K562 (cell line): ENCODE measurements around the gene RARG. TPM values are rescaled to one million over a fixed set of nuclear protein-coding genes. Genes with fewer than 3 reads are reported as not detected.
A peak's percentile ranks its signal among the peaks of the same experiment; 100 is the strongest.

Experiments
- CCAR2 ChIP-seq: fragments of 200-400 bp; formaldehyde crosslinking; IDR thresholded peaks from 2 replicates; pipeline ENCODE4 v1.6.1; 2017; ENCODE audit warnings: mild to moderate bottlenecking, low read depth, low read length
- FOXJ3 ChIP-seq: sonication (generic); formaldehyde crosslinking; IDR thresholded peaks from 2 replicates; pipeline ENCODE4 v1.4.0; 2020; ENCODE audit warnings: mild to moderate bottlenecking, missing genetic modification reagents
- NR2C1 ChIP-seq, 2 experiments: fragments of 450-650 bp; IDR thresholded peaks; 2 replicates each; pipeline ENCODE4 v1.6.1; 2017; ENCODE audit warnings: mild to moderate bottlenecking in 2 of 2, antibody characterized with exemption in 1 of 2, inconsistent platforms in 1 of 2, missing compliant biosample characterization in 1 of 2, missing genetic modification characterization in 1 of 2
- NR2F6 ChIP-seq: fragments of 450-650 bp; formaldehyde crosslinking; IDR thresholded peaks from 2 replicates; pipeline ENCODE4 v1.4.0; 2020; ENCODE audit warnings: mild to moderate bottlenecking
- PHF21A ChIP-seq: fragments of 450-650 bp; IDR thresholded peaks from 2 replicates; pipeline ENCODE4 v1.6.1; 2017; ENCODE audit warnings: low read depth, borderline replicate concordance
- POLR2B ChIP-seq: fragments of 450-650 bp; IDR thresholded peaks from 2 replicates; pipeline ENCODE4 v1.6.1; 2018; ENCODE audit warnings: low read depth; ENCODE audit not compliant: partially characterized antibody
- POLR3A ChIP-seq: IDR thresholded peaks from 2 replicates; pipeline ENCODE4 v1.6.1; 2011; ENCODE audit warnings: borderline replicate concordance, mild to moderate bottlenecking, moderate library complexity; ENCODE audit not compliant: insufficient read length, insufficient read depth; ENCODE audit errors: extremely low read depth
- RBM14 ChIP-seq: fragments of 200-400 bp; formaldehyde crosslinking; IDR thresholded peaks from 2 replicates; pipeline ENCODE4 v1.6.1; 2018; ENCODE audit warnings: low read depth, mild to moderate bottlenecking, low read length, moderate library complexity, borderline replicate concordance; ENCODE audit not compliant: insufficient read depth
- SIRT6 ChIP-seq: IDR thresholded peaks from one replicate; pipeline ENCODE4 v1.6.1; 2012; ENCODE audit warnings: low read depth, mild to moderate bottlenecking, control low read depth, inconsistent platforms, low read length, moderate library complexity
- SMC3 ChIP-seq: conservative IDR thresholded peaks from 2 replicates; pipeline ENCODE4 v1.6.1; 2011; ENCODE audit warnings: low read depth, low read length, improper control_type of control experiment; ENCODE audit not compliant: insufficient read depth
- TBL1XR1 ChIP-seq, 2 experiments: IDR thresholded peaks; 2 replicates each; pipeline ENCODE4 v1.6.1; 2012; ENCODE audit warnings: improper control_type of control experiment in 2 of 2, low read length in 2 of 2, mild to moderate bottlenecking in 1 of 2
- TCF7L2 ChIP-seq: fragments of 150-350 bp; IDR thresholded peaks from 2 replicates; pipeline ENCODE4 v1.6.1; 2016; ENCODE audit warnings: low read depth, mild to moderate bottlenecking, low read length, moderate library complexity
- ZNF146 ChIP-seq: IDR thresholded peaks from one replicate; pipeline ENCODE4 v1.6.1; 2018; ENCODE audit warnings: missing compliant biosample characterization; ENCODE audit not compliant: unreplicated experiment
- ZNF583 ChIP-seq: fragments of 250-450 bp; sonication (Bioruptor Pico); IDR thresholded peaks from 2 replicates; pipeline ENCODE4 v1.4.0; 2020
- ZNF699 ChIP-seq: fragments of 250-450 bp; sonication (Bioruptor Pico); IDR thresholded peaks from 2 replicates; pipeline ENCODE4 v1.8.0; 2021; ENCODE audit warnings: mild to moderate bottlenecking, moderate library complexity; ENCODE audit not compliant: insufficient replicate concordance
- polyA plus RNA-seq, 8 experiments: library from polyadenylated mRNA; depleted of rRNA in 4 of 8; stranded (reverse) in 5 of 8; unstranded in 3 of 8; fragments of >200 nt; fragmentation: Nextera tagmentation in 2 of 8; fragmentation: Illumina TruSeq in 1 of 8; extraction: Ambion mirVana in 2 of 8; extraction: Trizol in 1 of 8; gene quantifications; 2 replicates each; pipeline versions ENCODE4 v1.2.1 to v1.2.3, GENCODE V29; 2011 to 2014; ENCODE audit warnings: inconsistent platforms in 1 of 8, missing spikeins in 1 of 8
- total RNA-seq, 7 experiments: library from RNA; depleted of rRNA in 6 of 7; stranded (reverse); fragments of >200 nt in 6 of 7; fragmentation: Illumina TruSeq in 2 of 7; extraction: Trizol in 2 of 7; gene quantifications; 2 replicates each; pipeline versions ENCODE4 v1.2.1 to v1.2.3, GENCODE V29; 2011 to 2021; ENCODE audit warnings: low replicate concordance in 1 of 7
- TF ChIP-seq, protein P1 (sequence below), 3 experiments: fragments of 200-800 bp in 1 of 3; fragments of 250-450 bp in 1 of 3; fragments of 450-650 bp in 1 of 3; sonication (Bioruptor Pico) in 1 of 3; sonication (Bioruptor generic) in 1 of 3; formaldehyde crosslinking in 1 of 3; IDR thresholded peaks; 2 replicates each; pipeline versions ENCODE4 v1.6.1 to v1.8.0; 2016 to 2022; ENCODE audit warnings: mild to moderate bottlenecking in 2 of 3, missing genetic modification characterization in 2 of 3, missing compliant biosample characterization in 1 of 3, moderate library complexity in 1 of 3
- TF ChIP-seq, protein P2 (sequence below): sonication (generic); formaldehyde crosslinking; IDR thresholded peaks from 2 replicates; pipeline ENCODE4 v1.8.0; 2022; ENCODE audit warnings: mild to moderate bottlenecking, missing genetic modification reagents
- TF ChIP-seq, protein P3 (sequence below): sonication (generic); formaldehyde crosslinking; IDR thresholded peaks from 2 replicates; pipeline ENCODE4 v1.8.0; 2022; ENCODE audit warnings: missing genetic modification reagents, mild to moderate bottlenecking, borderline replicate concordance

RARG gene
- total and polyA plus RNA-seq, 9 of the 15 experiments (the other 6 are each of a cell fraction or from before 2014, with no cell fraction given), result 0.18 to 7.6 (median 3.8) TPM

DNA sequence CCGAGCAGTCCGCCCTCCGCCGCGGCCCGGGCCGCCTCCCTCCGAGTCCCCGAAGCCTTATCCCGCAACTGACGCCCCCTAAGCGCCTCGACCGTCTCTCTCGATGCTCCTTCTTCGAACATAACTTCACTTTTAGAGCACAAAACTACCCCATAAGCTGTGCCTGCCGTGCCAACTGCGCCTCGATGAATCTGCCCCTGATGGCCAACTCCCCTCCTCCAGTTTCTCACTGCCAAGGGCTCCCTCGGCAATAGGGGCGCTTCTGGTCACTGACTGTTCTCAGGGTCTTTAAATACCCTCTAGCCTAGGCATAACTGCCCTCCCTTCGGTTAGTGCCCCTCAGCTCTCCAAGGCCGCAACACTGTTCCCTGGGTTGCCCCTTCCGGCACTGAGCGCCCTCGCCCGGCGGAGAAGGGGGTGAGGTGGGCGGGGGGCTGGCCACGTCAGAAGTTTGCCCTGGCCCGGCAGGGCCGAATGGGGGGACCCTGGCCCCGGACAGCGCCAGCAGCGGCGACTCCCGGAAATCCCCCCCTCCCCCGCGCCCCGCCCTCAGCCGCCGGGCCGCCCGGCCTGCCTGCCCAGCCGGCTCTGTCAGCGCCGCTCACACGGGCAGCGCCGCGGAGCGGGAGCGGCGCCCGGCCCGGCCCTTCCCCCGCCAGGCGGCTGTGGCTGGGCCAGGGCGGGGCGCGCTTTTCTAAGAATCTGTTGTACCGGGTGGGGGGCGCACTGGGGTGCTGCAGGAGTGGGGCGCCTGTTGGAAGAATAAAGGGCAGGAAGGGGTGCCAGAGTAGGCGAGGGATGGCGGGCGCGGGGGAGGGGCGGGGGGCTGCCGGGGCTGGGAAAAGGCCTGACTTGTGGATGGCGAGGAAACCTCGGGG, 10.6 kb downstream of the RARG start (continued):
- TF ChIP-seq, protein P1, sequence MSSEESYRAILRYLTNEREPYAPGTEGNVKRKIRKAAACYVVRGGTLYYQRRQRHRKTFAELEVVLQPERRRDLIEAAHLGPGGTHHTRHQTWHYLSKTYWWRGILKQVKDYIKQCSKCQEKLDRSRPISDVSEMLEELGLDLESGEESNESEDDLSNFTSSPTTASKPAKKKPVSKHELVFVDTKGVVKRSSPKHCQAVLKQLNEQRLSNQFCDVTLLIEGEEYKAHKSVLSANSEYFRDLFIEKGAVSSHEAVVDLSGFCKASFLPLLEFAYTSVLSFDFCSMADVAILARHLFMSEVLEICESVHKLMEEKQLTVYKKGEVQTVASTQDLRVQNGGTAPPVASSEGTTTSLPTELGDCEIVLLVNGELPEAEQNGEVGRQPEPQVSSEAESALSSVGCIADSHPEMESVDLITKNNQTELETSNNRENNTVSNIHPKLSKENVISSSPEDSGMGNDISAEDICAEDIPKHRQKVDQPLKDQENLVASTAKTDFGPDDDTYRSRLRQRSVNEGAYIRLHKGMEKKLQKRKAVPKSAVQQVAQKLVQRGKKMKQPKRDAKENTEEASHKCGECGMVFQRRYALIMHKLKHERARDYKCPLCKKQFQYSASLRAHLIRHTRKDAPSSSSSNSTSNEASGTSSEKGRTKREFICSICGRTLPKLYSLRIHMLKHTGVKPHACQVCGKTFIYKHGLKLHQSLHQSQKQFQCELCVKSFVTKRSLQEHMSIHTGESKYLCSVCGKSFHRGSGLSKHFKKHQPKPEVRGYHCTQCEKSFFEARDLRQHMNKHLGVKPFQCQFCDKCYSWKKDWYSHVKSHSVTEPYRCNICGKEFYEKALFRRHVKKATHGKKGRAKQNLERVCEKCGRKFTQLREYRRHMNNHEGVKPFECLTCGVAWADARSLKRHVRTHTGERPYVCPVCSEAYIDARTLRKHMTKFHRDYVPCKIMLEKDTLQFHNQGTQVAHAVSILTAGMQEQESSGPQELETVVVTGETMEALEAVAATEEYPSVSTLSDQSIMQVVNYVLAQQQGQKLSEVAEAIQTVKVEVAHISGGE (CRISPR knock-in tag; IDR thresholded peaks at IDR 0.05), result no peak
- TF ChIP-seq TCF7L2, result no peak
- no peak for TF ChIP-seq POLR3A
- no peak for TF ChIP-seq ZNF699
- TF ChIP-seq CCAR2, result no peak
- 0 out of 2 replicates have a peak, but pooled peaks have one; percentile 26 for TF ChIP-seq ZNF583 (CRISPR knock-in tag)
- no peak for TF ChIP-seq ZNF146 (CRISPR knock-in tag)
- TF ChIP-seq FOXJ3, result no peak
- TF ChIP-seq SMC3, result no peak
- peak; percentile 85 for TF ChIP-seq POLR2B
- TF ChIP-seq TBL1XR1 (IDR thresholded peaks at IDR 0.05; ENCODE audit: low read length in 2 of 2), result no peak
- TF ChIP-seq NR2F6, result no peak
- TF ChIP-seq RBM14, result no peak
- TF ChIP-seq, protein P2, sequence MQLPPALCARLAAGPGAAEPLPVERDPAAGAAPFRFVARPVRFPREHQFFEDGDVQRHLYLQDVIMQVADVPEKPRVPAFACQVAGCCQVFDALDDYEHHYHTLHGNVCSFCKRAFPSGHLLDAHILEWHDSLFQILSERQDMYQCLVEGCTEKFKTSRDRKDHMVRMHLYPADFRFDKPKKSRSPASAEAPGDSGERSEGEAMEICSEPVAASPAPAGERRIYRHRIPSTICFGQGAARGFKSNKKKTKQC (CRISPR knock-in tag), result no peak
- TF ChIP-seq SIRT6, result no peak
- 0 out of 2 replicates have a peak, but pooled peaks have one; percentile 10 for TF ChIP-seq PHF21A
- no peak for TF ChIP-seq NR2C1 (IDR thresholded peaks at IDR 0.05)
- no peak for TF ChIP-seq NR2C1 (tag; IDR thresholded peaks at IDR 0.05)
- TF ChIP-seq, protein P3, sequence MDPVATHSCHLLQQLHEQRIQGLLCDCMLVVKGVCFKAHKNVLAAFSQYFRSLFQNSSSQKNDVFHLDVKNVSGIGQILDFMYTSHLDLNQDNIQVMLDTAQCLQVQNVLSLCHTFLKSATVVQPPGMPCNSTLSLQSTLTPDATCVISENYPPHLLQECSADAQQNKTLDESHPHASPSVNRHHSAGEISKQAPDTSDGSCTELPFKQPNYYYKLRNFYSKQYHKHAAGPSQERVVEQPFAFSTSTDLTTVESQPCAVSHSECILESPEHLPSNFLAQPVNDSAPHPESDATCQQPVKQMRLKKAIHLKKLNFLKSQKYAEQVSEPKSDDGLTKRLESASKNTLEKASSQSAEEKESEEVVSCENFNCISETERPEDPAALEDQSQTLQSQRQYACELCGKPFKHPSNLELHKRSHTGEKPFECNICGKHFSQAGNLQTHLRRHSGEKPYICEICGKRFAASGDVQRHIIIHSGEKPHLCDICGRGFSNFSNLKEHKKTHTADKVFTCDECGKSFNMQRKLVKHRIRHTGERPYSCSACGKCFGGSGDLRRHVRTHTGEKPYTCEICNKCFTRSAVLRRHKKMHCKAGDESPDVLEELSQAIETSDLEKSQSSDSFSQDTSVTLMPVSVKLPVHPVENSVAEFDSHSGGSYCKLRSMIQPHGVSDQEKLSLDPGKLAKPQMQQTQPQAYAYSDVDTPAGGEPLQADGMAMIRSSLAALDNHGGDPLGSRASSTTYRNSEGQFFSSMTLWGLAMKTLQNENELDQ, result no peak
